Body of pancreas (tissue), 4 donors: ENCODE measurements around the gene CCNL1. TPM values are rescaled to one million over a fixed set of nuclear protein-coding genes. Genes with fewer than 3 reads are reported as not detected.
"Not testable (repeated sequence)": the region's sequence is repeated elsewhere in the genome, so short reads cannot be mapped to it uniquely, and the experiment has no call there.

Experiments used
- ATAC-seq: fragments of 150-250 bp; one replicate; pipeline ENCODE4 v1.9.1; 2016
- DNase-seq, 4 donors: peaks; one replicate each; pipeline ENCODE4 v3.0.0-alpha.2; 2019
- H3K27ac ChIP-seq, 4 donors: fragments of 200-600 bp; sonication (generic); 1 replicate in 3 of 4; 2 replicates in 1 of 4; pipeline versions ENCODE4 v1.5.1 to v1.6.1; 2016 to 2019; ENCODE audit warnings: mild to moderate bottlenecking in 1 of 4, mixed read lengths in 1 of 4, moderate library complexity in 1 of 4
- H3K27me3 ChIP-seq, 2 donors: fragments of 200-600 bp; sonication (generic); one replicate each; pipeline ENCODE4 v1.6.0; 2016; ENCODE audit warnings: mild to moderate bottlenecking in 1 of 2
- H3K36me3 ChIP-seq, 2 donors: fragments of 200-600 bp; sonication (generic); replicated peaks in 1 of 2; 2 replicates each; pipeline ENCODE4 v1.5.1; 2016; ENCODE audit warnings: low read depth in 2 of 2; ENCODE audit not compliant: insufficient read depth in 1 of 2
- H3K4me1 ChIP-seq: fragments of 200-600 bp; sonication (generic); one replicate; pipeline ENCODE4 v1.6.0; 2016
- H3K4me3 ChIP-seq, 2 donors: fragments of 200-600 bp; sonication (generic); 1 replicate in 1 of 2; 2 replicates in 1 of 2; pipeline ENCODE4 v1.5.1; 2016 to 2019
- H3K9me3 ChIP-seq, 3 donors: fragments of 200-600 bp; sonication (generic); 1 replicate in 2 of 3; 2 replicates in 1 of 3; pipeline ENCODE4 v1.5.1; 2016
- POLR2A ChIP-seq, 3 donors: fragments of 450-650 bp; IDR thresholded peaks; one replicate each; pipeline ENCODE4 v1.6.1; 2016; ENCODE audit warnings: antibody characterized with exemption in 3 of 3, mild to moderate bottlenecking in 2 of 3
- WGBS, 2 donors: methylation state at CpG; one replicate each; pipeline ENCODE4 v1.1.5; 2017; 5-methylcytosine and 5-hydroxymethylcytosine counted together
- intact Hi-C: fragments of 100-400 bp; cut with DNase I; formaldehyde crosslinking; loops from one replicate; pipeline ENCODE4 v1.15.1; 2023
- total RNA-seq, 2 donors: library from RNA; depleted of rRNA; stranded (reverse); fragments of >200 nt; gene quantifications; one replicate each; pipeline ENCODE4 v1.1.0, GENCODE V29; 2016
- TF ChIP-seq, protein P1 (sequence below), 7 experiments: fragments of 450-650 bp in 4 of 7; fragments of 200-600 bp in 3 of 7; sonication (generic) in 3 of 7; IDR thresholded peaks; one replicate each; pipeline ENCODE4 v1.5.1; 2016 to 2019; ENCODE audit warnings: antibody characterized with exemption in 7 of 7

Gene CCNL1
- total RNA-seq, 2 donors from 2014 or later: 194 to 196 TPM

DNA sequence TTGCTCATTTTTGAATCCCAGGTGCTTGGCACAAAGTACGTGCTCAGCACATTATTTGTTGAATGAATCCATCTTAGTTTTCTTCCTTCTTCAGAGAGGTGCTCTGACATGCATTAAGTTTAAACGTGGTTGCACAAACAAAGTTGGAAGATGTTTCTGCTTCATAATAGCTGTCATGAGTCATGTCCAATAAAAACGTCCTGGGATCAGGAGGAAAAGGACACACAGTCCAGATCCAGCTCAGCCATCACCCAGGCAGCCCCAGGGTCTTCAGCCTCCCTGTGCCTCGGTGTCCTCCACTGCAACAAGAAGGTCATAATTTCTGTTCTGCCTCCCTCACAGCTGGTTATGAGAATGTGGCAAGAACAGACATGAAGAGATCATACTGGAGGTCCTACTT lies 55.4 kb downstream of the CCNL1 start:
- Histone ChIP-seq H3K27ac (no peak overlapping the region), H3K4me1 (peaks cover 6% of the 10 kb centered on the region), H3K36me3 (no peaks in the 10 kb centered on the region), H3K9me3 (no peaks in the 10 kb centered on the region), H3K27me3 (no peaks in the 10 kb centered on the region), H3K4me3 (no peak overlapping the region)
- 51 to 53% methylated on average over 4 of the region's 4 CpGs for WGBS, 2 donors
- TF ChIP-seq, protein P1, sequence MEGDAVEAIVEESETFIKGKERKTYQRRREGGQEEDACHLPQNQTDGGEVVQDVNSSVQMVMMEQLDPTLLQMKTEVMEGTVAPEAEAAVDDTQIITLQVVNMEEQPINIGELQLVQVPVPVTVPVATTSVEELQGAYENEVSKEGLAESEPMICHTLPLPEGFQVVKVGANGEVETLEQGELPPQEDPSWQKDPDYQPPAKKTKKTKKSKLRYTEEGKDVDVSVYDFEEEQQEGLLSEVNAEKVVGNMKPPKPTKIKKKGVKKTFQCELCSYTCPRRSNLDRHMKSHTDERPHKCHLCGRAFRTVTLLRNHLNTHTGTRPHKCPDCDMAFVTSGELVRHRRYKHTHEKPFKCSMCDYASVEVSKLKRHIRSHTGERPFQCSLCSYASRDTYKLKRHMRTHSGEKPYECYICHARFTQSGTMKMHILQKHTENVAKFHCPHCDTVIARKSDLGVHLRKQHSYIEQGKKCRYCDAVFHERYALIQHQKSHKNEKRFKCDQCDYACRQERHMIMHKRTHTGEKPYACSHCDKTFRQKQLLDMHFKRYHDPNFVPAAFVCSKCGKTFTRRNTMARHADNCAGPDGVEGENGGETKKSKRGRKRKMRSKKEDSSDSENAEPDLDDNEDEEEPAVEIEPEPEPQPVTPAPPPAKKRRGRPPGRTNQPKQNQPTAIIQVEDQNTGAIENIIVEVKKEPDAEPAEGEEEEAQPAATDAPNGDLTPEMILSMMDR (IDR thresholded peaks at IDR 0.05): no peak
- no peak for TF ChIP-seq POLR2A (IDR thresholded peaks at IDR 0.05)
- ATAC-seq (no peak), DNase-seq (no peak)
- intact Hi-C loops: no loop called here

DNA sequence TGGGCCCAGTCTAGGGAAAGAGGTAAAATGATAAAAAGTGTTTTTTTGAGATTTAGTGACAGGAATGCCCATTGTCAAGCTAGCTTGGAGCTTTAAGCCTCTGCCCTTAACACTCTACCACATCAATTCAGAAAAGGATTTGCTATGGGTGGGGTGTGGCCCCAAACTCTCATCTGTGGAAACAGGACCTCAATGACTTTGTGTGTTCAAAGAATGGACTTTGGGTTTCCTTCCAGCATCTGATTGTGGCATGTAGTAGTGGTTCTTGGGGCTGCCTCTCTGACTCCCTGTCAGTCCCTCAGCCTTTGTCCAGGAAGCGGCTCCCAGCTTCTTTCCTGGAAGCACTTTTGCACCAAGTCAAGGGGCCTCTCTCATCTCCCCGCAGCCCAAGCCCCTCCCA lies 56.1 kb downstream of the CCNL1 start:
- H3K36me3 ChIP-seq: no peaks in the 10 kb centered on the region
- TF ChIP-seq, protein P1 (IDR thresholded peaks at IDR 0.05): no peak
- TF ChIP-seq POLR2A (IDR thresholded peaks at IDR 0.05): no peak
- H3K27me3 ChIP-seq: no peaks in the 10 kb centered on the region
- DNase-seq (no peak), ATAC-seq (no peak)
- H3K4me3 ChIP-seq: no peak overlapping the region
- peaks cover 6% of the 10 kb centered on the region for H3K4me1 ChIP-seq
- WGBS, 2 donors: 92 to 95% methylated on average over 2 of the region's 2 CpGs
- H3K9me3 ChIP-seq: no peaks in the 10 kb centered on the region
- H3K27ac ChIP-seq: no peak overlapping the region
- intact Hi-C loops: no loop called here

DNA sequence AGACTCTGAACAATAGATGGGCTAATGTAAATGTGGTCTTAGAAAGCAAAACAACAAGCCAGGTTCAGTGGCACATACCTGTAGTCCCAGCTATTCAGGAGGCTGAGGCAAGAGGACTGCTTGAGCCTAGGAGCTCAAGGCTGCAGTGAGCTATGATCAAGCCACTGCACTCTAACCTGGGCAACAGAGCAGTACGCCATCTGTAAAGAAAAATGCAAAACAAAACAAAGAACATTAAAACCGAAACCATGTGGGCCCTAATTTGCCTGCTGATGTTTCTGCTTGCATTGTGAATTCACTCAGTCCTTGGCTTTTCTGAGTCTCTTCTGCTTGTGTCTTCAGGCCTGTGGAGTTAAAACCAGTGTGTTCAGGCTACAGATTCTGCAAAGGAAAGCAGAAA lies 56.7 kb downstream of the CCNL1 start:
- H3K27me3 ChIP-seq: no peaks in the 10 kb centered on the region
- peaks cover 6% of the 10 kb centered on the region for H3K4me1 ChIP-seq
- intact Hi-C loops: no loop called here
- ATAC-seq: no peak
- DNase-seq: no peak
- no peak overlapping the region for H3K27ac ChIP-seq
- TF ChIP-seq, protein P1 (IDR thresholded peaks at IDR 0.05): no peak
- no peak for TF ChIP-seq POLR2A (IDR thresholded peaks at IDR 0.05)
- no peak overlapping the region for H3K4me3 ChIP-seq
- 74 to 90% methylated on average over 2 of the region's 2 CpGs for WGBS, 2 donors
- H3K36me3 ChIP-seq: no peaks in the 10 kb centered on the region
- no peaks in the 10 kb centered on the region for H3K9me3 ChIP-seq

DNA sequence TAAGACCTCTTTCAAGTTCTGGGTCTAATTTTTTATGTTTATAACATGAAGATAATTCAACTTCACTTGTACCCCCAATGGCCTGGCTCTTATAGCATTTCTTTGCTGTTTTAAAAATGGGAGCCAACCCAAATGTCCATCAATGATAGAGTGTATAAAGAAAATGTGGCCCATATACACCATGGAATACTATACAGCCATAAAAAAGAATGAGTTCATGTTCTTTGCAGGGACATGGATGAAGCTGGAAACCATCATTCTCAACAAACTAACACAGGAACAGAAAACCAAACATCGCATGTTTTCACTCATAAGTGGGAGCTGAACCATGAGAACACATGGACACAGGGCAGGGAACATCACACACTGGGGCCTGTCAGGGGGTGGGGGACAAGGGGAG lies 57.4 kb downstream of the CCNL1 start:
- intact Hi-C loops, H3K36me3 ChIP-seq, H3K4me1 ChIP-seq, H3K9me3 ChIP-seq, H3K27ac ChIP-seq, H3K4me3 ChIP-seq, ATAC-seq, H3K27me3 ChIP-seq, DNase-seq: not testable (repeated sequence)
- WGBS, 2 donors: 95 to 100% methylated on average over 1 of the region's 1 CpG

DNA sequence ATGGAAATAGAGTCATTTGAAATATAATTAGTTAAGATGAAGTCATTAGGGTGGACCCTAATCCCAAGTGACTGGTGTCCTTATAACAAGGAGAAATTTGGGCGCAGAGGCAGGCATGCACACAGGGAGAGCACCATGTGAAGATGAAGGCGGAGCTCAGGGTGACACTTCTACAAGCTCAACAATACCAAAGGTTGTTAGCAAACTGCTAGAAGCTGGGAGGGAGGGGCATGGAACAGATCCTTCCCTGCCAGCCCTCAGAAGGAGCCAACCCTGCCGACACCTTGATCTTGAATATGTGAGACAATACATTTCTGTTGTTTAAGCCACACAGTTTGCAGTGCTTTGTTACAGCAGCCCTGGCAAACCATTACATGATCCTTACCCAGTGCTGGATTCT lies 57.8 kb downstream of the CCNL1 start:
- no peaks in the 10 kb centered on the region for H3K27me3 ChIP-seq
- ATAC-seq: no peak
- no peak overlapping the region for H3K27ac ChIP-seq
- H3K4me1 ChIP-seq: peaks cover 7% of the 10 kb centered on the region
- TF ChIP-seq, protein P1 (IDR thresholded peaks at IDR 0.05): no peak
- TF ChIP-seq POLR2A (IDR thresholded peaks at IDR 0.05): no peak
- H3K9me3 ChIP-seq: no peaks in the 10 kb centered on the region
- no peak overlapping the region for H3K4me3 ChIP-seq
- intact Hi-C loops: no loop called here
- WGBS, 2 donors: 97 to 98% methylated on average over 3 of the region's 3 CpGs
- H3K36me3 ChIP-seq: no peaks in the 10 kb centered on the region
- no peak for DNase-seq
